H1 (cell line): ENCODE measurements around the gene POLR3K. TPM values are rescaled to one million over a fixed set of nuclear protein-coding genes. Genes with fewer than 3 reads are reported as not detected.

Experiments used
- CTCF ChIA-PET: fragments of 300-600 bp; sonication (Branson Sonifier 250); formaldehyde crosslinking; loops from one replicate; lab custom pipeline; 2021; ENCODE audit not compliant: partially characterized antibody; lab: Charles Lee
- POLR2A ChIA-PET: fragments of 300-600 bp; sonication (Branson Sonifier 250); formaldehyde crosslinking; loops from one replicate; lab custom pipeline; 2021; ENCODE audit warnings: inconsistent platforms; ENCODE audit not compliant: partially characterized antibody; lab: Charles Lee
- DNase-seq, 2 experiments: peaks; one replicate each; pipeline versions ENCODE4 v3.0.0 to v3.0.0-alpha.2; 2010 to 2022; ENCODE audit warnings: low spot score in 2 of 2, low read depth in 1 of 2, mixed read lengths in 1 of 2
- FAIRE-seq: peaks from 2 replicates; lab custom pipeline; 2011; peaks lifted over from hg19 to GRCh38; lab: Jason Lieb, UNC
- H2AFZ ChIP-seq: 2 replicates; pipeline ENCODE4 v1.8.1; 2012; ENCODE audit warnings: low read length, inconsistent platforms
- H2AK5ac ChIP-seq: 2 replicates; pipeline ENCODE4 v1.6.1; 2013; ENCODE audit warnings: low read depth, low read length
- H2BK120ac ChIP-seq: replicated peaks from 2 replicates; pipeline ENCODE3; 2013; ENCODE audit warnings: low read depth, low read length, inconsistent platforms
- H2BK12ac ChIP-seq: 2 replicates; pipeline ENCODE4 v1.6.1; 2013; ENCODE audit warnings: low read depth, low read length
- H2BK15ac ChIP-seq: 2 replicates; pipeline ENCODE4 v1.6.1; 2013; ENCODE audit warnings: low read length
- H2BK20ac ChIP-seq: 2 replicates; pipeline ENCODE4 v1.6.1; 2013; ENCODE audit warnings: low read length
- H2BK5ac ChIP-seq: 2 replicates; pipeline ENCODE4 v1.6.1; 2013; ENCODE audit warnings: low read depth, low read length
- H3K14ac ChIP-seq: 2 replicates; pipeline ENCODE4 v1.6.1; 2013; ENCODE audit warnings: inconsistent platforms; ENCODE audit not compliant: insufficient read length
- H3K18ac ChIP-seq: 2 replicates; pipeline ENCODE4 v1.6.1; 2013; ENCODE audit warnings: low read length; ENCODE audit errors: extremely low read depth
- H3K23ac ChIP-seq: 2 replicates; pipeline ENCODE4 v1.6.1; 2013; ENCODE audit warnings: inconsistent platforms; ENCODE audit not compliant: insufficient read length
- H3K23me2 ChIP-seq: 2 replicates; pipeline ENCODE4 v1.6.1; 2013; ENCODE audit warnings: low read depth, low read length
- H3K27ac ChIP-seq: 2 replicates; pipeline ENCODE4 v1.6.1; 2011; ENCODE audit warnings: low read depth, low read length, inconsistent platforms
- H3K27me3 ChIP-seq, 4 experiments: replicated peaks in 1 of 4; 1 replicate in 1 of 4; 2 replicates in 3 of 4; pipeline versions ENCODE4 v1.6.1 to v1.8.1; 2011 to 2013; ENCODE audit warnings: low read length in 3 of 4, mild to moderate bottlenecking in 3 of 4, inconsistent platforms in 2 of 4, mixed read lengths in 2 of 4, moderate library complexity in 1 of 4; ENCODE audit not compliant: control insufficient read depth in 3 of 4, insufficient read depth in 3 of 4; ENCODE audit errors: extremely low read depth in 1 of 4
- H3K36me3 ChIP-seq, 4 experiments: 2 replicates each; pipeline versions ENCODE4 v1.6.1 to v1.8.1; 2011 to 2013; ENCODE audit warnings: mild to moderate bottlenecking in 4 of 4, low read length in 3 of 4, moderate library complexity in 2 of 4, control low read depth in 1 of 4, inconsistent platforms in 1 of 4; ENCODE audit not compliant: insufficient read depth in 4 of 4, control insufficient read depth in 2 of 4
- H3K4ac ChIP-seq: replicated peaks from 2 replicates; pipeline ENCODE3; 2013; ENCODE audit warnings: low read length, low read depth, mixed read lengths, inconsistent platforms; ENCODE audit not compliant: insufficient read length
- H3K4me1 ChIP-seq, 4 experiments: replicated peaks in 1 of 4; 1 replicate in 1 of 4; 2 replicates in 3 of 4; pipeline versions ENCODE4 v1.6.1 to v1.8.1; 2011 to 2013; ENCODE audit warnings: low read length in 3 of 4, inconsistent platforms in 2 of 4, mixed read lengths in 1 of 4; ENCODE audit not compliant: insufficient read depth in 4 of 4, control insufficient read depth in 3 of 4
- H3K4me2 ChIP-seq, 2 experiments: 2 replicates each; pipeline versions ENCODE4 v1.6.1 to v1.8.1; 2011 to 2013; ENCODE audit warnings: low read depth in 2 of 2, low read length in 2 of 2, control low read depth in 1 of 2, inconsistent platforms in 1 of 2, mild to moderate bottlenecking in 1 of 2; ENCODE audit not compliant: insufficient read depth in 1 of 2
- H3K4me3 ChIP-seq, 4 experiments: fragments of 200-600, 300-600 bp in 1 of 4; sonication (generic), shearing (Covaris generic), sonication (Bioruptor Twin) in 1 of 4; 2 replicates each; pipeline versions ENCODE4 v1.5.1 to v1.8.1; 2011 to 2016; ENCODE audit warnings: low read length in 4 of 4, low read depth in 3 of 4, control low read depth in 2 of 4, inconsistent platforms in 2 of 4, mild to moderate bottlenecking in 2 of 4, mixed read lengths in 1 of 4, moderate library complexity in 1 of 4; ENCODE audit not compliant: insufficient read depth in 2 of 4; ENCODE audit errors: extremely low read depth in 1 of 4
- H3K56ac ChIP-seq: replicated peaks from 2 replicates; pipeline ENCODE3; 2013; ENCODE audit warnings: low read depth, mild to moderate bottlenecking, mixed read lengths, low read length, inconsistent platforms; ENCODE audit not compliant: insufficient read length
- H3K79me1 ChIP-seq: 2 replicates; pipeline ENCODE4 v1.6.1; 2013; ENCODE audit warnings: low read depth, low read length, control low read depth
- H3K79me2 ChIP-seq, 2 experiments: 2 replicates each; pipeline versions ENCODE4 v1.6.1 to v1.8.1; 2012 to 2013; ENCODE audit warnings: low read length in 2 of 2, mild to moderate bottlenecking in 2 of 2, inconsistent platforms in 1 of 2; ENCODE audit not compliant: insufficient read depth in 2 of 2, control insufficient read depth in 1 of 2
- H3K9ac ChIP-seq, 4 experiments: replicated peaks in 1 of 4; 1 replicate in 1 of 4; 2 replicates in 3 of 4; pipeline versions ENCODE4 v1.6.1 to v1.8.1; 2011 to 2013; ENCODE audit warnings: low read depth in 3 of 4, low read length in 3 of 4, control low read depth in 2 of 4, mild to moderate bottlenecking in 2 of 4, moderate library complexity in 2 of 4, inconsistent platforms in 1 of 4; ENCODE audit errors: extremely low read depth in 1 of 4
- H3K9me3 ChIP-seq, 2 experiments: 2 replicates each; pipeline versions ENCODE4 v1.6.1 to v1.8.1; 2012 to 2013; ENCODE audit warnings: mild to moderate bottlenecking in 2 of 2, moderate library complexity in 2 of 2, control low read depth in 1 of 2, inconsistent platforms in 1 of 2, low read depth in 1 of 2, low read length in 1 of 2, mixed read lengths in 1 of 2; ENCODE audit not compliant: insufficient read depth in 2 of 2
- H4K20me1 ChIP-seq, 2 experiments: replicated peaks in 1 of 2; 2 replicates each; pipeline versions ENCODE3 to v1.8.1; 2011 to 2013; ENCODE audit warnings: inconsistent platforms in 2 of 2, low read length in 2 of 2, mild to moderate bottlenecking in 1 of 2; ENCODE audit not compliant: insufficient read depth in 2 of 2, control insufficient read depth in 1 of 2
- H4K5ac ChIP-seq: 2 replicates; pipeline ENCODE4 v1.6.1; 2013; ENCODE audit warnings: low read length, low read depth, mixed read lengths, inconsistent platforms; ENCODE audit not compliant: insufficient read length
- H4K8ac ChIP-seq: 2 replicates; pipeline ENCODE4 v1.8.0; 2013; ENCODE audit warnings: mild to moderate bottlenecking, moderate library complexity, low read length, inconsistent platforms; ENCODE audit not compliant: insufficient read depth; ENCODE audit errors: extremely low read depth
- H4K91ac ChIP-seq: replicated peaks from 2 replicates; pipeline ENCODE3; 2013; ENCODE audit warnings: low read length, mixed read lengths, inconsistent platforms; ENCODE audit not compliant: insufficient read length
- BACH1 ChIP-seq: IDR thresholded peaks from 2 replicates; pipeline ENCODE4 v1.6.1; 2012; ENCODE audit warnings: low read length, improper control_type of control experiment
- CBX8 ChIP-seq: fragments of 300-800, 300-1000 bp; sonication (generic); IDR thresholded peaks from 2 replicates; pipeline ENCODE4 v1.7.1; 2016; ENCODE audit warnings: low read depth, low read length, borderline replicate concordance
- CTBP2 ChIP-seq: IDR thresholded peaks from 2 replicates; pipeline ENCODE4 v1.7.0; 2011; ENCODE audit warnings: borderline replicate concordance, mild to moderate bottlenecking, moderate library complexity, mixed read lengths, low read length; ENCODE audit not compliant: insufficient read depth, insufficient read length
- GABPA ChIP-seq: IDR thresholded peaks from 2 replicates; pipeline ENCODE4 v1.6.1; 2011; ENCODE audit warnings: mild to moderate bottlenecking, low read length, moderate library complexity, borderline replicate concordance; ENCODE audit not compliant: insufficient read depth
- KDM5A ChIP-seq: fragments of 200-600 bp; IDR thresholded peaks from 2 replicates; pipeline ENCODE4 v1.7.1; 2012; ENCODE audit warnings: mild to moderate bottlenecking, low read length, inconsistent platforms, mixed read lengths
- NRF1 ChIP-seq: IDR thresholded peaks from 2 replicates; pipeline ENCODE4 v1.6.1; 2011; ENCODE audit warnings: mild to moderate bottlenecking, low read depth, low read length, improper control_type of control experiment
- POLR2AphosphoS5 ChIP-seq: IDR thresholded peaks from 2 replicates; pipeline ENCODE4 v1.6.1; 2011; ENCODE audit warnings: low read depth, low read length
- RNF2 ChIP-seq: fragments of 200-900, 300-1000 bp; sonication (generic); IDR thresholded peaks from 2 replicates; pipeline ENCODE4 v1.7.1; 2016; ENCODE audit warnings: borderline replicate concordance, low read depth, mild to moderate bottlenecking, antibody characterized with exemption, low read length; ENCODE audit not compliant: poor library complexity, severe bottlenecking; ENCODE audit errors: missing control alignments
- SP1 ChIP-seq: IDR thresholded peaks from 2 replicates; pipeline ENCODE4 v1.6.1; 2011; ENCODE audit warnings: low read depth, low read length
- SP4 ChIP-seq: IDR thresholded peaks from 2 replicates; pipeline ENCODE4 v1.6.1; 2012; ENCODE audit warnings: low read length, inconsistent platforms
- WGBS, 2 experiments: shearing (Covaris generic) in 1 of 2; methylation state at CpG; one replicate each; pipeline versions ENCODE4 v1.1.6 to v1.1.7; 2013 to 2015; ENCODE audit warnings: low lambda C conversion rate in 2 of 2, mixed read lengths in 2 of 2, inconsistent platforms in 1 of 2, low coverage in 1 of 2, missing lambda C conversion rate in 1 of 2; ENCODE audit not compliant: insufficient replicate concordance in 2 of 2, insufficient coverage in 1 of 2, insufficient read length in 1 of 2; ENCODE audit errors: extremely low coverage in 1 of 2, missing lambda C conversion rate in 1 of 2; 5-methylcytosine and 5-hydroxymethylcytosine counted together
- polyA plus RNA-seq, 7 experiments: library from polyadenylated mRNA; depleted of rRNA in 3 of 7; stranded (reverse) in 5 of 7; unstranded in 2 of 7; fragments of >200 nt in 5 of 7; fragments of 200-250 nt in 2 of 7; gene quantifications; 1 replicate in 5 of 7; 2 replicates in 1 of 7; 4 replicates in 1 of 7; pipeline versions ENCODE4 v1.2.1 to v1.2.3, GENCODE V29; 2011 to 2013; ENCODE audit warnings: missing spikeins in 2 of 7, mixed read lengths in 2 of 7
- total RNA-seq: library from RNA; stranded (reverse); fragmentation: NEBNext Ultra II Directional; extraction: Animal tissue kit (Norgen Biotek cat#: 25700); gene quantifications from 2 replicates; pipeline ENCODE4 v1.2.1, GENCODE V29; 2021

Gene POLR3K
- total and polyA plus RNA-seq, 2 of the 8 experiments (the other 6 are each of a cell fraction or from before 2014, with no cell fraction given) = 45.4 to 80.5 TPM

- Histone ChIP-seq H2AFZ (no peak overlapping the region), H3K4me1 (peaks cover 8 to 61% (median 40%) of the 10 kb centered on the region in 4 experiments), H4K8ac (no peak overlapping the region; the same call in none of the 2 replicates), H3K4me3 (peak overlapping the region; percentile 49 to 75 (median 65)), H3K14ac (no peak overlapping the region), H2BK15ac (0 out of 2 replicates have a peak overlapping the region, but pooled peaks have one; percentile 61), H4K91ac (peak overlapping the region; percentile 26), H3K4ac (no peak overlapping the region), H2BK12ac (peak overlapping the region; percentile 27; the same call in 1 of the 2 replicates), H3K36me3 (no peaks in the 10 kb centered on the region), H3K56ac (peak overlapping the region; percentile 56), H4K5ac (no peak overlapping the region), H3K18ac (peak overlapping the region; percentile 80; the same call in 1 of the 2 replicates), H2BK20ac (no peak overlapping the region), H3K9ac (peak overlapping the region in 3 of 4 experiments; percentile 36 to 63 (median 59); a peak in 5 of 7 replicates), H3K79me2 (peaks cover 0 to 11% of the 10 kb centered on the region in 2 experiments; a peak in 1 of 4 replicates), H2BK120ac (no peak overlapping the region), H3K9me3 (no peaks in the 10 kb centered on the region), H4K20me1 (peaks cover 0 to 9% of the 10 kb centered on the region in 2 experiments), H3K23me2 (peaks cover 9% of the 10 kb centered on the region; the same call in 1 of the 2 replicates), H3K79me1 (peaks cover 3% of the 10 kb centered on the region; the same call in 1 of the 2 replicates), H3K4me2 (peak overlapping the region; percentile 89 to 95), H3K27ac (no peak overlapping the region), H2AK5ac (no peak overlapping the region), H3K23ac (no peak overlapping the region), H2BK5ac (peak overlapping the region; percentile 66; the same call in 1 of the 2 replicates), H3K27me3 (peaks cover 0 to 2% (median 0%) of the 10 kb centered on the region in 4 experiments; a peak in 2 of 7 replicates)
- ChIA-PET POLR2A (interaction anchor here (0.6 to 16.6 kb wide), 11 partner anchors 7 to 157 kb away, joined by 3 to 153 read pairs (median 5); partner anchors contain the start of genes POLR3K and SNRNP25), CTCF (interaction anchor here (0.6 to 21.2 kb wide), 8 partner anchors 9 to 1865 kb away, joined by 3 to 856 read pairs (median 3); partner anchors contain the start of genes LUC7L and MPG)
- WGBS, 2 experiments = 3% methylated on average over 39 of the region's 57 CpGs; no CpG with 5 or more reads in 1 of the 2 experiments
- FAIRE-seq = peak; percentile 72
- peak in 1 of 2 experiments; percentile 85 for DNase-seq
- TF ChIP-seq GABPA = 0 out of 2 replicates have a peak, but pooled peaks have one; percentile 6
- 0 out of 2 replicates have a peak, but pooled peaks have one; percentile 66 for TF ChIP-seq SP1
- peak; percentile 43; the same call in 1 of the 2 replicates for TF ChIP-seq POLR2AphosphoS5
- TF ChIP-seq BACH1 = no peak
- no peak for TF ChIP-seq CBX8
- no peak for TF ChIP-seq KDM5A
- no peak; the same call in 1 of the 2 replicates for TF ChIP-seq SP4
- peak; percentile 19 for TF ChIP-seq CTBP2
- no peak for TF ChIP-seq NRF1
- no peak for TF ChIP-seq RNF2
Observed at GRCh38 chr16:71540-72401, 18.4 kb upstream of the POLR3K start.
